RWPE1 (cell line): ENCODE results near the gene CEMIP.

ENCODE experiments used
- CTCF ChIA-PET: fragments of 350-600 bp; sonication (Branson Sonifier 250); formaldehyde crosslinking; extraction: SDS; loops from one replicate; lab custom pipeline; 2021; lab: Yijun Ruan, JAX
- POLR2A ChIA-PET: fragments of 400-600 bp; formaldehyde crosslinking; extraction: SDS; loops from one replicate; lab custom pipeline; 2020; ENCODE audit warnings: antibody characterized with exemption; ENCODE audit not compliant: low non-redundant PET; lab: Yijun Ruan, JAX
- DNase-seq: peaks from one replicate; pipeline ENCODE4 v3.0.0; 2012; ENCODE audit warnings: low spot score
- H3K27ac ChIP-seq: fragments of 450-650 bp; 2 replicates; pipeline ENCODE4 v1.5.1; 2017
- TF ChIP-seq, protein P1 (sequence below): fragments of 450-650 bp; conservative IDR thresholded peaks from 2 replicates; pipeline ENCODE4 v1.5.1; 2017; ENCODE audit warnings: low read depth, mild to moderate bottlenecking

The CEMIP gene

DNA sequence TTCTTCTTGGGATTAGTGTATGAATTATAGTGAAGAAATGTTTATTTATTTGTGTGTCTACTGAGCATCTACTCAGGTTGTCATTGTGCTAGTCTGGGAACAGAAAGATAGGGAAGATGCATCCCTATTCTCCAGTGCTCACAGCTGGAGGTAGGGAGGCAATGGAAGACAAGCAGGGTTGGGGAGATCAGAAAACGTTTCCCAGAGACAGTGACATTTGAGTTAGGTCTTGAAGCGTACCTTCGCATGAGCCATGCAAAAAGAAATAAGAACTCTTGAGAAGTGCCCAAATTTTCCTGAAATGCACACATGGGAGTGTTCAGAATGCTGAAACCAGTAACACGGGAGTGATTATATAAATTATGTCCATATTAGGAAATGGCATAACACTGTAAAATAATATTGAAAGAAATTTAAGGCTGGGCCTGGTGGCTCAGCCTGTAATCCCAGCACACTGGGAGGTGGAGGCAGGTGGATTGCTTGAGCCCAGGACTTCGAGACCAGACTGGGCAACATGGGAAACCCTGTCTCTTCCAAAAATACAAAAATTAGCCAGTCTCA, 5.3 kb upstream of the CEMIP start:
- CTCF ChIA-PET, result interaction anchor here (0.7 kb wide), 1 partner anchor 207 kb away, joined by 4 read pairs; no protein-coding TSS in a partner anchor
- H3K27ac ChIP-seq, result no peak overlapping the region
- no peak for DNase-seq
- TF ChIP-seq, protein P1, sequence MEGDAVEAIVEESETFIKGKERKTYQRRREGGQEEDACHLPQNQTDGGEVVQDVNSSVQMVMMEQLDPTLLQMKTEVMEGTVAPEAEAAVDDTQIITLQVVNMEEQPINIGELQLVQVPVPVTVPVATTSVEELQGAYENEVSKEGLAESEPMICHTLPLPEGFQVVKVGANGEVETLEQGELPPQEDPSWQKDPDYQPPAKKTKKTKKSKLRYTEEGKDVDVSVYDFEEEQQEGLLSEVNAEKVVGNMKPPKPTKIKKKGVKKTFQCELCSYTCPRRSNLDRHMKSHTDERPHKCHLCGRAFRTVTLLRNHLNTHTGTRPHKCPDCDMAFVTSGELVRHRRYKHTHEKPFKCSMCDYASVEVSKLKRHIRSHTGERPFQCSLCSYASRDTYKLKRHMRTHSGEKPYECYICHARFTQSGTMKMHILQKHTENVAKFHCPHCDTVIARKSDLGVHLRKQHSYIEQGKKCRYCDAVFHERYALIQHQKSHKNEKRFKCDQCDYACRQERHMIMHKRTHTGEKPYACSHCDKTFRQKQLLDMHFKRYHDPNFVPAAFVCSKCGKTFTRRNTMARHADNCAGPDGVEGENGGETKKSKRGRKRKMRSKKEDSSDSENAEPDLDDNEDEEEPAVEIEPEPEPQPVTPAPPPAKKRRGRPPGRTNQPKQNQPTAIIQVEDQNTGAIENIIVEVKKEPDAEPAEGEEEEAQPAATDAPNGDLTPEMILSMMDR, result no peak
- POLR2A ChIA-PET, result no interaction called here

GRCh38 chr15:80774486-80774885, 4.7 kb upstream of the CEMIP start:
- TF ChIP-seq, protein P1, result no peak
- H3K27ac ChIP-seq, result no peak overlapping the region
- ChIA-PET POLR2A (no interaction called here), CTCF (no interaction called here)
- DNase-seq, result no peak

DNA sequence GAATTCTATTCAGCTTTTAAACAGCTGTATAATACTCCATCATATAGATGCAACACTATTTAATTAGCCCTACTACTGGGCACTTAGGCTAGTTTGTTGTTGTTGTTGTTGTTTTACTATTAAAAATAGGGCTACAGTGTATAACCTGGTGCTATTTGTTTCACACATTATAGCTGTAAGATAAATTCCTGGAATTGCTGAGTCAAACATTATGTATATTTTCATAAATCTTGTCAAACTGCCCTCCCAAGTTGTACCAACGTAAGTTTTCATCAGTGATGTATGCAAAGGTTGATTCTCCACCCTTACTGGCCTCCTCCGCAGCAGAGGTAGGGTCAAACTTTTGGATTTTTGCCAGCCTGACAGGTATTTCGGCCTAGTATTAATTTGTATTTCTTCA, 3.8 kb upstream of the CEMIP start:
- H3K27ac ChIP-seq, result no peak overlapping the region
- DNase-seq, result no peak
- POLR2A ChIA-PET, result no interaction called here
- CTCF ChIA-PET, result interaction anchor here (0.7 to 3.4 kb wide), 3 partner anchors 207 to 237 kb away, joined by 3 to 26 read pairs (median 5); no protein-coding TSS in a partner anchor
- TF ChIP-seq, protein P1, result no peak

DNA sequence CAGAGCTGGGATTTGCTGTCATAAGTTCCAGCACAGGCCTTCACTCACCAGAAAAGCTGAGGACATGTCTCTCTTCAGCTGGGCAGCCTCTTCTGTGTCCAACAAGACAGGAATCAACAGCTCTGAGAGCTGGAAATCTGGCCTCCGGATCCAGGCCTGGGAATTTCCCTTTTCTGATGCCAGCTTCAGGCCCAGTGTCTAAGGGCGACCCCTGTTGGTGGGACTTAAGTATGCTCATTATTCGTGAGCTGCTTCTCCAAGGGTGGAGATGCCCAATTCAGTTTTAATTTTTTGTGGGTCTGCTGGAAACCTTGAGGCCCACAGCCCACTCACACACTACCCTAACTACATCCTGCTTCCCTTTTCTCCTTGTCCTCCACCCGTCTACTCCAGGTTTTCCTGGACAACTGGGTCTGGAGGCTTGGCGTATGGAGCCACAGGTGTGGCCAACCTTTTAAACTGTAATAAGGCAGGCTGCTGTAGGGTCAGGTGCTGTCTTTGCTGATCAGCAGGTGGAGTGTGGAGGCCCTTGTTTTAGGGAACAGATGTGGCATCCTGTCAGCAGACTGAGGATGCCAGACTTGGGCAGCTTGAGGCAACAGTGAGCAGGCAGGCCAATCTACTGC, 2.6 kb upstream of the CEMIP start:
- no peak for DNase-seq
- POLR2A ChIA-PET, result no interaction called here
- TF ChIP-seq, protein P1, result peak; percentile 36; the same call in 1 of the 2 replicates

DNA sequence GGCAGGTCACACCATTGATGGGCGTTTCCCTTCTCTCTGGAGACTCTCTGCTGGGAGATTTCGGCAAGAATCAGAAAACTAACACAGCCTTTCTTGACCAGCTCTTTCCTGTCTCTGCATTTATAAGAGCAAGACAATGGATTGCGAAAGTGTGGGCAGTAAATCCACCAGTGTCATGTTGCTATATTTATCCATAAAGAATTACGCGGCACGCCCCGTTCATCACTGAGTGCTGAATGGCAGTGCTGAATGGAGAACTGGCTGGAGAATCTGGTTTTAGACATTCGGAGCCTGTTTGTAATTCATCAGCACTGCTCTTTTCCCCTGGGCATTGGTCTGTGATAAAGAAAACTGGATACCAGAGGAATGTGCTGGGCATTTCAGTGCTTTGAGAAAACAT, 2.0 kb upstream of the CEMIP start:
- H3K27ac ChIP-seq, result peak overlapping the region; percentile 68
- peak; percentile 68 for DNase-seq

More for the DNA sequence above, 2.6 kb upstream of the CEMIP start:
- peak overlapping the region; percentile 68 for H3K27ac ChIP-seq
- CTCF ChIA-PET, result interaction anchor here (0.7 to 3.4 kb wide), 5 partner anchors 9 to 209 kb away, joined by 3 to 26 read pairs (median 5); partner anchors contain the start of gene ABHD17C

More for the DNA sequence above, 2.0 kb upstream of the CEMIP start:
- POLR2A ChIA-PET, result no interaction called here
- CTCF ChIA-PET, result interaction anchor here (0.7 to 3.4 kb wide), 6 partner anchors 29 to 226 kb away, joined by 3 to 26 read pairs (median 5); partner anchors contain the start of gene ABHD17C
- TF ChIP-seq, protein P1, result no peak
